PFSK-1 (cell line): ENCODE data around the gene GSS.

Experiments
- FOXP2 ChIP-seq: optimal IDR thresholded peaks from 2 replicates; pipeline ENCODE3; 2011; ENCODE audit warnings: borderline replicate concordance, control low read depth, inconsistent platforms; ENCODE audit not compliant: insufficient read depth; ENCODE audit errors: extremely low read length, extremely low read depth
- POLR2AphosphoS5 ChIP-seq: IDR thresholded peaks from 2 replicates; pipeline ENCODE4 v1.6.1; 2012; ENCODE audit warnings: low read depth, mild to moderate bottlenecking, control low read depth, low read length, moderate library complexity
- REST ChIP-seq, 2 experiments: IDR thresholded peaks; 2 replicates each; pipeline versions ENCODE4 v1.6.1 to v1.8.0; 2011 to 2012; ENCODE audit warnings: low read depth in 2 of 2, low read length in 2 of 2, control low read depth in 1 of 2, inconsistent platforms in 1 of 2, mild to moderate bottlenecking in 1 of 2, moderate library complexity in 1 of 2; ENCODE audit not compliant: insufficient read depth in 1 of 2
- SIN3A ChIP-seq: IDR thresholded peaks from 2 replicates; pipeline ENCODE4 v1.6.1; 2012; ENCODE audit warnings: mild to moderate bottlenecking, low read length, moderate library complexity, borderline replicate concordance; ENCODE audit not compliant: insufficient read depth
- TAF1 ChIP-seq: IDR thresholded peaks from 2 replicates; pipeline ENCODE4 v1.6.1; 2012; ENCODE audit warnings: low read length, control low read depth, borderline replicate concordance; ENCODE audit not compliant: insufficient read depth

- peak; percentile 55 to 67; a peak in 2 of 4 replicates for TF ChIP-seq REST (IDR thresholded peaks at IDR 0.05; ENCODE audit: insufficient read depth in 1 of 2, low read depth in 2 of 2, low read length in 2 of 2)
- TF ChIP-seq SIN3A = peak; percentile 80; the same call in 1 of the 2 replicates
- peak; percentile 95 for TF ChIP-seq POLR2AphosphoS5
- peak; percentile 98 for TF ChIP-seq TAF1
- TF ChIP-seq FOXP2 = peak; percentile 75
Observed at GRCh38 chr20:34955231-34956040, at the start of gene GSS, which contains the start of gene MYH7B.
